HT1080 (cell line): ENCODE results near the gene THSD7B. TPM values are rescaled to one million over a fixed set of nuclear protein-coding genes. Genes with fewer than 3 reads are reported as not detected.
"Not testable (repeated sequence)": the region's sequence is repeated elsewhere in the genome, so short reads cannot be mapped to it uniquely, and the experiment has no call there.

Experiments
- DNase-seq: peaks from one replicate; pipeline ENCODE4 v3.0.0-alpha.2; 2015; ENCODE audit warnings: low read depth
- total RNA-seq: library from RNA; depleted of rRNA; stranded (reverse); fragments of >200 nt; shearing (Covaris generic); gene quantifications from 2 replicates; pipeline ENCODE4 v1.2.3, GENCODE V29; 2014

THSD7B gene
- total RNA-seq, 1 experiment from 2014 or later = 0.03 TPM

DNA sequence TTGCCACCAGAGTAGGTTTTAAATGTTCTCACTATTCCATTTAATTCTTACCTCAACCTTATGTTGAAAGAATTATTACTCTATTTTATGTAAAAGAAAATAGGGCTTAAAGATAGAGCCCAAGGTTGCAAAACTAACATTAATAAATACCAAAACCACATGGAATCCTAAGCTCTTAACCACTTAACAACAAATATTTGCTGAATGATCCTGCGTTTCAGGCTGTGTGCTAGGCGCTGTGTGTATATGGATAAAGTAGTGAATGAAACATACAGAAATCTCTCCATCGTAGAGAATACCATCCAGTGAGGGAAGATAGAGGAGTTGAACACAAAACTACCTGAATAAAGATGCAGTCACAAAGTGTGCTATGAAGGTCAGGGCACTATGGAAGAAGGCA lies 485.1 kb downstream of the THSD7B start:
- no peak for DNase-seq

- no peak for DNase-seq
Observed at GRCh38 chr2:137251045-137251444, 485.7 kb downstream of the THSD7B start.

DNA sequence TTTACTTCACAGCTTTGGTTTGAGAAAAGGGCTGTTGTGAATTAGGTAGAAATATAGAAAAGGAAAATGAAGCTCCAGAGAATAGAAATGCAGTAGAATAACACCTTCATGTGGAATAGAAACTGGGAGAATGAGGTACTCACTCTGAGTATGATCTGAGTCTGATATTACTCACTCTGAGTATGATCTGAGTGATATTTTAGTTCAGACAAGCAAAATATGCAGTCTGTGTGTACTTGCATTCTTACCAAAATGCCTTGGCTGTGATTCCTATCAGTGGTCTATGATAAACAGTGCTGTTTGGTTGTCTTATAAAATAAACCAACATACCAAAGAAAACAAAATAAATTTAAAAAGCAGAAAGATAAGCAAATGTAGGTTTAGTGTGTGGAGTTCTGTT lies 487.6 kb downstream of the THSD7B start:
- DNase-seq = peak; percentile 33

DNA sequence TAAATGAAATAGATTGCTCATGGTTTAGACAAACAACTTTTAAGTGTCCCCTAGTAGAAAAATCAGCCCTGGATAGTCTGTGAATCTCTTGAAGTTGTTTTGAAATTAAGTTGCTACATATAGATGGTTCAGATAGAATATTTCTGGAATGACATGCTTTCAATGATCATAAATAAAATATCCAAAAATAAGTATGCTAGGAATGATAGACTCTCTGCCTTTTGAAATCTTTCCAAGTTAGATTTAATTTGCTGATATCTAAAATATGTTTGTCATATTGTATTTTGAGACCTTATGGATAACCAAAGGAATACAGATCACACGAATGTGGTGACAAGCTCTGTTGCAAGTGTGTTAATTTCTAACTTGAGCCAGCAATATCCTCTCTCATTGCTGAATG lies 488.7 kb downstream of the THSD7B start:
- no peak for DNase-seq

- no peak for DNase-seq
Observed at GRCh38 chr2:137255345-137255744, 490.0 kb downstream of the THSD7B start.

GRCh38 chr2:137255990-137256389 lies 490.6 kb downstream of the THSD7B start:
- DNase-seq = peak; percentile 44

DNA sequence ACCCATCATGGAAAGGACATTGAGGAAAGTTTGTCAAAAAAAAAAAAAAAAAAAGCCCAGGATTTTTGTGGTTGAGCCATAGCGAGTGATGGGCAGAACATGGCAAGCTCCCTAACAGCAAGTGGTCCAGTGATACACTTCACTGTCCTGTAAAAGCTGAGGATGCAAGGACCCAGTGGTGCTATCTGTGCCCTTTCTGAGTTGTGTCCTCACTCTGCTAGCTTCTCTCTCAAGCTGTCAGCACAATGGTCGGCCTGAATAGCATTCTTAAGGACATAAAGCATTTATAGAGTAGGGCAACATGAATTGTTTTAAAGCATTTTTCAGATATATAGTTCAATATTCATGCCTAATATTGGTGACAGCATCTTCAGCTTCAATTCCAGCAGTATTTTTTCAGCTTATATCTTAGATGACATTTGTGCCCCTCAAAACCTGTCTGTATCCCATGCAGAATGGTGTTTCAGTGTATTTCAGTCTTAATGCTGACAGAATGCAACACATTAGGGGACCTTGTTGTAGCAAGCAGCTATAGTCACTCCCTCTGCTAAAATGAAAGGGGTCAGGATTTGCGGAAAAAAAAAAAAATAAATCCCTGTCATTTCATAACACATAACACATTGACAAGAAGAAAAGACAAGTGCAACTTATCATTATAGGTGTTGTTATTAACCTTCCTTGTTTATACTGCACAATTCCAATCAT lies 496.7 kb downstream of the THSD7B start:
- no peak for DNase-seq

DNA sequence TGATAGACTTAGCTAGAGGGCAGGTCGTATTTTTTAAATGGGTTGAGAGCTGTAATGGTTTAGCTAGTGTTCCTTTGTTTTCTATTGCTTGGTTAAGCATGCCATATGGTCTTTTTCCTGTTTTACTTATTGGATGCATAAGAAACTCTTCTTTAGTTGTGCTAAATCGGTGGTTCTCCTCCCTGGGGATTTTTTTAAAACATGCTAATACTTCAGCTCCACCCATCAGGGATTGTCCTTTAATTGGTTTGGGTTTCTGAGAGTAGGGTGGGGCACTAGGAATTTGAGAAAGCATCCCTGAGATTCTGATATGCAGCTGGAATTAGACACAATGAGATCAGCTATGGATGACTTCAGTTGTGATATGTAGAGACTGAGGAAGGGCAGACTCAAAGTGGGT lies 497.2 kb downstream of the THSD7B start:
- no peak for DNase-seq

- DNase-seq = no peak
Observed at GRCh38 chr2:137287913-137288639, 522.7 kb downstream of the THSD7B start.

- no peak for DNase-seq
Observed at GRCh38 chr2:137291836-137292570, 526.7 kb downstream of the THSD7B start.

GRCh38 chr2:137298377-137298776 lies 533.0 kb downstream of the THSD7B start:
- no peak for DNase-seq

DNA sequence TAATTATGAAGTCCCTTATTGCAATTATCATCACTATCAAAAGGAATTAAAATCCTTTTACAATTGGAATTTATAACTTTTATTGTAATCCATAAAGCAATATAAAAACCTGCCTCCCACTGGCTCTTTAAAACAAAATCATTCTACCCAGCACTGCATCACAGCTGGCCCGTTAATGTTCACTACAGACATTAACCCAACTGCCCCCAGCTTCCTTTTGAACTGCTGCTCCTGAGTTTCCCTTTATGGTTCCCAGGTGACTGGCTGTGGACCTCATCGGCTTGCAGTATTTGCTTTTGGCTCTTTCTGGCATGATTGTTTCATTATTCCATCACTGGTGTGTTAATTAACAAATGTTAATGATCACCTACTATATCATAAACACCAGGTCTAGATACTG lies 535.6 kb downstream of the THSD7B start:
- no peak for DNase-seq

DNA sequence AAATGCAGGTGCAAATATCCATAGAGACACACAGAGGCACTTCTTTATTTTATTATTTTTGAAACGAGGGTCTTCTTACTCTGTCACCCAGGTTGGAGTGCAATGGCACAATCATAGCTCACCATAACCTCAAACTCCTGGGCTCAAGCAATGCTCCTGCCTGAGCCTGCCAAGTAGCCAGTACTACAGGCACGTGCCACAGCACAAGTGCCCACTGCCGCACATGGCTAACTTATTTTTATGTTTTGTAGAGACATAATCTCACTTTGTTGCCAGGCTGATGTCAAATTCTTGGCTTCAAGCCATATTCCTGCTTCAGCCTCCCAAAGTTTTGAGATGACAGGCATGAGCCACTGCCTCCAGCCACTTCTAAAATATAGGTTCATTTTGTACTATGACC lies 537.6 kb downstream of the THSD7B start:
- no peak for DNase-seq

GRCh38 chr2:137316075-137316474 lies 550.7 kb downstream of the THSD7B start:
- no peak for DNase-seq

DNA sequence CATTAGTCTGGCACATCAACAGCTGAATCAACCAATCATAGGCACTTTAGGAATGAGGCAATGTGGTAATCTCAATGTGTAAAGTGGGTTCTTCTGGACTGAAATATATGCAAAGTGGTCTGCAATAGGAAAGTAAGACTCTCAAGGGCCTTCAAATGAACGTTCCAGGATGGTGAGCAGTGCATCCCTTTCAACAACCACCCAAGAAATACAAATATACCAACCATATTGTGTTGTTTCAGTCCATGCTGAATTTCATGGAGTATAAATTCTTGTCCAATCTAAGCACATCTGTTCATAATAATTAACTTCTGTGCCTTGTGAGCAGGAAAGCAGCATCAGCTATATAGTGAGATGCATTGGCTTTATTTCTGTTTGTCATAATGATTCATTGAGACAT lies 556.2 kb downstream of the THSD7B start:
- DNase-seq = no peak

- DNase-seq = not testable (repeated sequence)
Observed at GRCh38 chr2:137331562-137331961, 566.2 kb downstream of the THSD7B start.

DNA sequence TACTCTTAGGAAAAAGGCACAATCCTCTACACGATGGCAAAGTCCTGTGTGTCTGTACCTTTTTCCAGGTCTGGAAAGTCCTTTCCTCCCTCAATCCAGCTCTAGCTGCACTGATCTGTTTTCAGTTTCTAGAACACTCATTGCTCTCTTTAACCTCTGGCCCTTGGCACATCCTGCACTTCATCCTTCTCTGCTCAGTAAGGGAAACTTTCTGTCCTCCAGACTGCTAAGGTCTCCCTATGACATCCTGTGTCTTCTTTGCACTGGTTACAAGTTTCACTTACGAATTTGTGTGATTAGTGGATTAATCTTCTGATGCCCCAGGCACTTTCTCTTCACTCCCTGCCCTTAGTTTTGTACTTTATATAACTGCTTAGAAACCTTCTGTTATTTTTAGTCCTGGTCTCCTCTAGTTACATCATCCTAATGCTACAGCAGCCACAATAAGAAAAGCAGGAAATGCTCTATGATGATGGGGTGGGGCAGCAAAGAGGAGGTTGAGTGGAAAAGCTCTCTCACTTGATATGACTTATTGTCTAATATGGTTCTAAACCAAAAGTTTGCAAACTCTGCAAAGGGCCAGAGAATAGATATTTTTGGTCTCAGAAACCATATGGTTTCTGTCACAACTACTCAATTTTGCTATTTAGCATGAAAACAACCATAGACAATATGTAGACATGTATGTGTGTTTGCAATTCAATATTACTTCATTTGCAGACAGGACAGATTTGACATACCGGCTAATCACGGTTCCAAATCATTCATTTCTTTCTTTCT lies 568.2 kb downstream of the THSD7B start:
- DNase-seq = peak; percentile 12

DNA sequence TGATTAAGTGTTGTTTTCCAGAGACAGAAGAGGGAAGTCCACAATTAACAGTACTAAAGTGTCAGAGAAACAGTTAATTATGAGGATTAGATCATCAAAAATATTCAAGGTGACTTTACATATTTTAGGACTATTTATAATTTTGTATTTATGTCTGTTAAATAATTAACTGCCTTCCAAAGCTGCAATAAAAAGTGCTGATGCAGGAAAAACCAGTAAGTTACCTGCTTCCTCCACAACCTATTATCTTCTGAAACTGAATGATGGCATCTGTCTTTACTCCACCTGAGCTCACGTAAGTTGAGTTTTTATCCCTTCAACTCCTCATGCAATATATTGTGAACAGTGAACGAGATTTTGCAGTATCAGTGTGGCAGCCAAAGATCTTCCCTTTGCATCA lies 570.7 kb downstream of the THSD7B start:
- no peak for DNase-seq

GRCh38 chr2:137339051-137339450 lies 573.7 kb downstream of the THSD7B start:
- DNase-seq = no peak

DNA sequence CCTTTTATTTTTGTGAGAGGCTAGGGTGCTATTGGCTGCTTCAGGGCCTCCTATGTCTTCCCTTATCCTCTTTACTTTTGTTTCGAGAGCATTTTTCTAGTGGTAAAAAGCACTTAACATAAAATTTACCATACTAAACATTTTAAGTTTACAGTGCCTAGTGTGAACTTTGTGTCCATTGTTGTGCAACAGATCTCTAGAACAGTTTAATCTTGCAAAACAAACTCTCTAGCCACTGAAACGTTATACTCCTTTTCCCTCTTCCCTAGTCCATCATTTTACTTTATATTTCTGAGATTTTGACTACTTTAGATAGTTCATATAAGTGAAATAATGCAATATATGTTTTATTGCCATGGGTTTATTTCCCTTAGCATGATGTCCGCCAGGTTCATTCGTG lies 580.6 kb downstream of the THSD7B start:
- DNase-seq = no peak

GRCh38 chr2:137348301-137348700 lies 583.0 kb downstream of the THSD7B start:
- DNase-seq = no peak

- no peak for DNase-seq
Observed at GRCh38 chr2:137357634-137358033, 592.3 kb downstream of the THSD7B start.
